ENCODE data around the gene CKMT1A. TPM values are rescaled to one million over a fixed set of nuclear protein-coding genes. Genes with fewer than 3 reads are reported as not detected.

Gene CKMT1A
- total RNA-seq, 1 experiment from 2014 or later = 0.41 TPM

Other genes starting within 250 kb of the CKMT1A start
- 66.0 and 74.5 TPM in 2 replicates for gene TP53BP1, start 200.7 kb upstream of the CKMT1A start, total RNA-seq (2021)
- gene MAP1A, start 176.3 kb upstream of the CKMT1A start, total RNA-seq (2021) = 65.8 and 83.8 TPM in 2 replicates
- 33.5 and 40.4 TPM in 2 replicates for gene PPIP5K1, start 103.7 kb upstream of the CKMT1A start, total RNA-seq (2021)
- gene CKMT1B, start 99.8 kb upstream of the CKMT1A start, total RNA-seq (2021) = 1.1 and 1.6 TPM in 2 replicates
- 0.17 and 0.28 TPM in 2 replicates for gene STRC, start 75.1 kb upstream of the CKMT1A start, total RNA-seq (2021)
- gene CATSPER2, start 45.0 kb upstream of the CKMT1A start, total RNA-seq (2021) = 2.2 and 2.9 TPM in 2 replicates
- gene PDIA3, start 52.6 kb downstream of the CKMT1A start, total RNA-seq (2021) = 421 and 430 TPM in 2 replicates
- 1.7 and 3.0 TPM in 2 replicates for gene ELL3, start 83.1 kb downstream of the CKMT1A start, total RNA-seq (2021)
- gene SERF2, start 98.5 kb downstream of the CKMT1A start, total RNA-seq (2021) = 632 and 654 TPM in 2 replicates
- 0.33 TPM in 1 of 2 replicates, not detected in the other for gene SERINC4, start 106.4 kb downstream of the CKMT1A start, total RNA-seq (2021)
- 33.6 and 34.9 TPM in 2 replicates for gene HYPK, start 106.7 kb downstream of the CKMT1A start, total RNA-seq (2021)
- 43.2 and 45.4 TPM in 2 replicates for gene MFAP1, start 130.8 kb downstream of the CKMT1A start, total RNA-seq (2021)
- 61.3 and 65.2 TPM in 2 replicates for gene WDR76, start 133.1 kb downstream of the CKMT1A start, total RNA-seq (2021)

Measured in A673 (cell line).